Measurements from ENCODE around the gene THOC2.

THOC2 gene

DNA sequence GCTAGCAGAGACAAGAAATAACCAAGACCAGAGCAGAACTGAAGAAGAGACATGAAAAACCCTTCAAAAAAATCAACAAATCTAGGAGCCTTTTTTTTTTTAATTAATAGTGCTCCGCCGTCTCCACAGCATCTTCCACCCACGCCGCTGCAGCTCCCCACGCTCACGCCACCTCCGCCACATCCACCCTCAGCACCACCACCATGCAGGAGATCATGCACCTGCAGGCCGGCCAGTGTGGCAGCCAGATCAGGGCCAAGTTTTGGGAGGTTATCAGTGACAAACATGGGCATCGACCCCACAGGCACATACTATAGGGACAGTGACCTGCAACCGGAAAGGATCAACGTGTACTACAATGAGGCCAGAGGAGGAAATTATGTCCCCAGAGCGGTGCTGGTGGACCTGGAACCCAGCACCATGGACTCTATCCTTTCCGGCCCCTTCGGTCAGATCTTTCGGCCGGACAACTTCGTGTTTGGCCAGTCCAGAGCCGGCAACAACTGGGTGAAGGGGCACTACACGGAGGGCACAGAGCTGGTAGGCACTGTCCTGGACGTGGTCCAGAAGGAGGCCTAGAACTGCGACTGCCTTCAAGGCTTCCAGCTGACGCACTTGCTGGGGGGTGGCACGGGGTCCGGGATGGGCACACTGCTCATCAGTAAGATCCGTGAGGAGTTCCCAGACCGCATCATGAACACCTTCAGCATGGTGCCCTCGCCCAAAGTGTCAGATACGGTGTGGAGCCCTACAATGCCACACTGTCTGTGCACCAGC, 171.2 kb downstream of the THOC2 start:
- H3K4me3 ChIP-seq (ENCODE audit: low read depth, low read length), result no peak overlapping the region
- TF ChIP-seq, protein P1, sequence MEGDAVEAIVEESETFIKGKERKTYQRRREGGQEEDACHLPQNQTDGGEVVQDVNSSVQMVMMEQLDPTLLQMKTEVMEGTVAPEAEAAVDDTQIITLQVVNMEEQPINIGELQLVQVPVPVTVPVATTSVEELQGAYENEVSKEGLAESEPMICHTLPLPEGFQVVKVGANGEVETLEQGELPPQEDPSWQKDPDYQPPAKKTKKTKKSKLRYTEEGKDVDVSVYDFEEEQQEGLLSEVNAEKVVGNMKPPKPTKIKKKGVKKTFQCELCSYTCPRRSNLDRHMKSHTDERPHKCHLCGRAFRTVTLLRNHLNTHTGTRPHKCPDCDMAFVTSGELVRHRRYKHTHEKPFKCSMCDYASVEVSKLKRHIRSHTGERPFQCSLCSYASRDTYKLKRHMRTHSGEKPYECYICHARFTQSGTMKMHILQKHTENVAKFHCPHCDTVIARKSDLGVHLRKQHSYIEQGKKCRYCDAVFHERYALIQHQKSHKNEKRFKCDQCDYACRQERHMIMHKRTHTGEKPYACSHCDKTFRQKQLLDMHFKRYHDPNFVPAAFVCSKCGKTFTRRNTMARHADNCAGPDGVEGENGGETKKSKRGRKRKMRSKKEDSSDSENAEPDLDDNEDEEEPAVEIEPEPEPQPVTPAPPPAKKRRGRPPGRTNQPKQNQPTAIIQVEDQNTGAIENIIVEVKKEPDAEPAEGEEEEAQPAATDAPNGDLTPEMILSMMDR (IDR thresholded peaks at IDR 0.05; ENCODE audit: control insufficient read depth, extremely low read depth, insufficient read depth), result no peak
- no peak for DNase-seq (ENCODE audit: low read depth)

DNA sequence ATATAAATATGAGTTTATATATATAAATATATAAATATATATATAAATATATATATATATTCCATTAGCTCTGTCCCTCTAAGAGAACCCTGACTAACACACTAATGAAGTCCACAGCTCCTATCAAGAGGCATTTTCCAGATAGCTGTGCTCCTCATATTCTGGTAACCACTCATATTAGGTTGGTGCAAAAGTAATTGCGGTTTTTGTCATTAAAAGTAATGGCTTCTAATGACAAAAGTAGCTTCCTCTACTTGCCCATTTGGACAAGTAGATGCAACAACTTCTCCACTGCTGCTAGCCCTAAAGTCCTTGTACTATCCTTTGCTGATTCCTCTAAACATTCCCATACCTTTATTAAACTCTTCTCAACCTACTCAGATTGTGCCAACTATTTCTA, 182.0 kb downstream of the THOC2 start:
- no peak overlapping the region for H3K4me3 ChIP-seq (ENCODE audit: low read depth, low read length)
- no peak for DNase-seq (ENCODE audit: low read depth)
- TF ChIP-seq, protein P1 (IDR thresholded peaks at IDR 0.05; ENCODE audit: control insufficient read depth, extremely low read depth, insufficient read depth), result no peak

Measured in LNCaP clone FGC (cell line).